GM23338 (cell line): ENCODE data around the gene CNGA4. TPM values are rescaled to one million over a fixed set of nuclear protein-coding genes. Genes with fewer than 3 reads are reported as not detected.

Experiments used
- ATAC-seq: fragments of 200-7000 bp; cut with Tn5 transposase; 3 replicates; pipeline ENCODE4 v1.9.1; 2020
- DNase-seq: peaks from one replicate; pipeline ENCODE4 v3.0.0-alpha.2; 2015; ENCODE audit warnings: low spot score
- H2AFZ ChIP-seq: fragments of 200-600 bp; sonication (generic); 2 replicates; pipeline ENCODE4 v1.8.0; 2016; ENCODE audit warnings: antibody characterized with exemption, mild to moderate bottlenecking, moderate library complexity
- H3F3A ChIP-seq: fragments of 200-600 bp; sonication (generic); replicated peaks from 2 replicates; pipeline ENCODE4 v1.8.0; 2017; ENCODE audit warnings: antibody characterized with exemption, mixed run types, low read depth
- H3K27ac ChIP-seq: fragments of 200-600 bp; sonication (generic); 2 replicates; pipeline ENCODE4 v1.6.1; 2016; ENCODE audit warnings: low read depth
- H3K27me3 ChIP-seq: fragments of 200-600 bp; sonication (generic); 2 replicates; pipeline ENCODE4 v1.8.0; 2016; ENCODE audit warnings: mild to moderate bottlenecking, mixed run types, moderate library complexity; ENCODE audit not compliant: insufficient read depth
- H3K36me3 ChIP-seq: fragments of 200-600 bp; sonication (generic); 2 replicates; pipeline ENCODE4 v1.8.0; 2016; ENCODE audit warnings: mild to moderate bottlenecking; ENCODE audit not compliant: insufficient read depth
- H3K4me1 ChIP-seq: fragments of 200-600 bp; sonication (generic); 2 replicates; pipeline ENCODE4 v1.8.0; 2016; ENCODE audit warnings: mild to moderate bottlenecking, moderate library complexity; ENCODE audit not compliant: insufficient read depth
- H3K4me2 ChIP-seq: fragments of 200-600 bp; sonication (generic); 2 replicates; pipeline ENCODE4 v1.7.1; 2017; ENCODE audit warnings: mixed run types
- H3K4me3 ChIP-seq: fragments of 200-600 bp; sonication (generic); 2 replicates; pipeline ENCODE4 v1.6.1; 2016; ENCODE audit warnings: mixed run types
- H3K79me2 ChIP-seq: fragments of 200-600 bp; sonication (generic); replicated peaks from 2 replicates; pipeline ENCODE4 v1.8.0; 2017; ENCODE audit warnings: mild to moderate bottlenecking; ENCODE audit not compliant: insufficient read depth
- H3K9me2 ChIP-seq: fragments of 200-600 bp; sonication (generic); 2 replicates; pipeline ENCODE4 v1.8.0; 2017; ENCODE audit not compliant: insufficient read depth
- H4K20me1 ChIP-seq: fragments of 200-600 bp; sonication (generic); replicated peaks from 2 replicates; pipeline ENCODE4 v1.8.0; 2017; ENCODE audit warnings: mild to moderate bottlenecking; ENCODE audit not compliant: insufficient read depth
- H3K27ac Mint-ChIP-seq: 2 replicates; pipeline ENCODE4 v1.8.0; 2020; ENCODE audit warnings: inconsistent platforms, mild to moderate bottlenecking, moderate library complexity, mixed read lengths
- H3K27me3 Mint-ChIP-seq: 3 replicates; pipeline ENCODE4 v1.8.0; 2022; ENCODE audit warnings: low read depth, mild to moderate bottlenecking, moderate library complexity, mixed read lengths, inconsistent platforms; ENCODE audit not compliant: insufficient read depth, poor library complexity
- H3K36me3 Mint-ChIP-seq: 3 replicates; pipeline ENCODE4 v1.8.0; 2021; ENCODE audit warnings: low read depth, mild to moderate bottlenecking, inconsistent platforms, moderate library complexity, mixed read lengths
- H3K4me1 Mint-ChIP-seq: 3 replicates; pipeline ENCODE4 v1.8.0; 2020; ENCODE audit warnings: mild to moderate bottlenecking, inconsistent platforms, mixed read lengths
- H3K4me3 Mint-ChIP-seq: 3 replicates; pipeline ENCODE4 v1.8.0; 2021; ENCODE audit warnings: moderate library complexity, mild to moderate bottlenecking, inconsistent platforms, mixed read lengths
- H3K9me3 Mint-ChIP-seq: 3 replicates; pipeline ENCODE4 v1.8.0; 2020; ENCODE audit warnings: moderate library complexity, mild to moderate bottlenecking, inconsistent platforms, mixed read lengths
- CREB1 ChIP-seq: fragments of 250-450 bp; sonication (Bioruptor Pico); IDR thresholded peaks from 2 replicates; pipeline ENCODE4 v1.5.0; 2020; ENCODE audit warnings: low read depth, mild to moderate bottlenecking, moderate library complexity
- CTCF ChIP-seq, 2 experiments: fragments of 200-600 bp in 1 of 2; sonication (generic) in 1 of 2; conservative IDR thresholded peaks; 2 replicates each; pipeline versions ENCODE4 v1.5.1 to v1.6.1; 2016 to 2017; ENCODE audit warnings: antibody characterized with exemption in 2 of 2, low read depth in 2 of 2, mild to moderate bottlenecking in 2 of 2, moderate library complexity in 1 of 2
- EZH2phosphoT487 ChIP-seq: fragments of 200-600 bp; sonication (generic); IDR thresholded peaks from one replicate; pipeline ENCODE4 v1.8.1; 2018; ENCODE audit warnings: antibody characterized with exemption; ENCODE audit not compliant: unreplicated experiment
- JUNB ChIP-seq: IDR thresholded peaks from one replicate; pipeline ENCODE4 v1.6.1; 2016; ENCODE audit warnings: antibody characterized with exemption; ENCODE audit not compliant: unreplicated experiment
- POLR2AphosphoS5 ChIP-seq: IDR thresholded peaks from 2 replicates; pipeline ENCODE4 v1.6.1; 2016; ENCODE audit warnings: antibody characterized with exemption, low read depth
- STAT1 ChIP-seq: IDR thresholded peaks from one replicate; pipeline ENCODE4 v1.6.1; 2016; ENCODE audit warnings: antibody characterized with exemption; ENCODE audit not compliant: unreplicated experiment
- ZNF331 ChIP-seq: fragments of 250-450 bp; sonication (Bioruptor Pico); IDR thresholded peaks from 2 replicates; pipeline ENCODE4 v1.5.0; 2020; ENCODE audit warnings: low read depth, mild to moderate bottlenecking, moderate library complexity
- polyA plus RNA-seq: library from polyadenylated mRNA; unstranded; fragments of >200 nt; fragmentation: Nextera tagmentation; extraction: Ambion mirVana; gene quantifications from 2 replicates; pipeline ENCODE4 v1.2.1, GENCODE V29; 2016
- total RNA-seq: library from RNA; depleted of rRNA; stranded (reverse); fragments of >200 nt; shearing (Covaris generic); gene quantifications from 2 replicates; pipeline ENCODE4 v1.2.3, GENCODE V29; 2014
- TF ChIP-seq, protein P1 (sequence below): IDR thresholded peaks from one replicate; pipeline ENCODE4 v1.6.1; 2018; ENCODE audit warnings: antibody characterized with exemption; ENCODE audit not compliant: unreplicated experiment
- TF ChIP-seq, protein P2 (sequence below): IDR thresholded peaks from 2 replicates; pipeline ENCODE4 v1.6.1; 2016; ENCODE audit warnings: antibody characterized with exemption

Gene CNGA4
- total and polyA plus RNA-seq, 2 experiments from 2014 or later: 0.15 TPM; not detected in 1

DNA sequence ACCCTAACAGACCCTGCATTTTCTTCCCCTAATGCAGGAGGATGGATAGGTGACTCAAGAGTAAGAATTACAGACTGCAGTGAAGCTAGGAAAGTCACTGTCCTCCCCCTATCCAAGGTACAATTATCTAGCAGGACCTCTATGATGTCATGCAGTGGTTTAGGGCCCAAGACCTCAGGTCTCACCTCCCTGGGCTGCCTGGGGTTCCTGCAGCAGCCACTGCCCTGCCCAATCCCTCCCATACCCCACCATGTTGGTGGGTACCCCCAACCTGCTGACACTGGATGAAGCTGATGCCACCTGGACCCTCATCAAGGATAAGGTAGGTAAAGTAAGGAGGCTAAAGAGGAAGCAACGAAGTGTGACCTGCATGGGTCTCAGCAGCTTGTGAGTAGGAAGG, 33.5 kb upstream of the CNGA4 start, which contains the start of gene C11orf42:
Gene C11orf42 (plus strand): TSS at position 192 of the 400 bp plus-strand sequence. CDS start 59 bp downstream, at position 251.
- Histone ChIP-seq H3K4me2 (no peak within 1 kb of the TSS), H3K4me1 (peaks cover 7% of the 10 kb centered on the region; the same call in 1 of the 2 replicates), H3K79me2 (no peaks in the 10 kb centered on the region), H3F3A (no peaks in the 10 kb centered on the region), H3K36me3 (no peaks in the 10 kb centered on the region), H4K20me1 (peaks cover 5% of the 10 kb centered on the region; the same call in 1 of the 2 replicates), H2AFZ (no peak within 1 kb of the TSS), H3K27ac (no peak within 1 kb of the TSS), H3K9me2 (no peaks in the 10 kb centered on the region), H3K4me3 (no peak within 1 kb of the TSS), H3K27me3 (no peaks in the 10 kb centered on the region)
- Mint-ChIP-seq H3K4me1 (peaks cover 8% of the 10 kb centered on the region), H3K27me3 (peaks cover 2% of the 10 kb centered on the region), H3K4me3 (no peak within 1 kb of the TSS), H3K27ac (no peak within 1 kb of the TSS), H3K9me3 (no peaks in the 10 kb centered on the region), H3K36me3 (0 out of 3 replicates have a peak, but pooled peaks cover 3% of the 10 kb centered on the region)
- ATAC-seq (no peak), DNase-seq (no peak)
- no peak for TF ChIP-seq ZNF331 (CRISPR knock-in tag)
- no peak for TF ChIP-seq CTCF (conservative IDR thresholded peaks at IDR 0.05; ENCODE audit: low read depth in 2 of 2)
- no peak for TF ChIP-seq STAT1
- TF ChIP-seq, protein P1, sequence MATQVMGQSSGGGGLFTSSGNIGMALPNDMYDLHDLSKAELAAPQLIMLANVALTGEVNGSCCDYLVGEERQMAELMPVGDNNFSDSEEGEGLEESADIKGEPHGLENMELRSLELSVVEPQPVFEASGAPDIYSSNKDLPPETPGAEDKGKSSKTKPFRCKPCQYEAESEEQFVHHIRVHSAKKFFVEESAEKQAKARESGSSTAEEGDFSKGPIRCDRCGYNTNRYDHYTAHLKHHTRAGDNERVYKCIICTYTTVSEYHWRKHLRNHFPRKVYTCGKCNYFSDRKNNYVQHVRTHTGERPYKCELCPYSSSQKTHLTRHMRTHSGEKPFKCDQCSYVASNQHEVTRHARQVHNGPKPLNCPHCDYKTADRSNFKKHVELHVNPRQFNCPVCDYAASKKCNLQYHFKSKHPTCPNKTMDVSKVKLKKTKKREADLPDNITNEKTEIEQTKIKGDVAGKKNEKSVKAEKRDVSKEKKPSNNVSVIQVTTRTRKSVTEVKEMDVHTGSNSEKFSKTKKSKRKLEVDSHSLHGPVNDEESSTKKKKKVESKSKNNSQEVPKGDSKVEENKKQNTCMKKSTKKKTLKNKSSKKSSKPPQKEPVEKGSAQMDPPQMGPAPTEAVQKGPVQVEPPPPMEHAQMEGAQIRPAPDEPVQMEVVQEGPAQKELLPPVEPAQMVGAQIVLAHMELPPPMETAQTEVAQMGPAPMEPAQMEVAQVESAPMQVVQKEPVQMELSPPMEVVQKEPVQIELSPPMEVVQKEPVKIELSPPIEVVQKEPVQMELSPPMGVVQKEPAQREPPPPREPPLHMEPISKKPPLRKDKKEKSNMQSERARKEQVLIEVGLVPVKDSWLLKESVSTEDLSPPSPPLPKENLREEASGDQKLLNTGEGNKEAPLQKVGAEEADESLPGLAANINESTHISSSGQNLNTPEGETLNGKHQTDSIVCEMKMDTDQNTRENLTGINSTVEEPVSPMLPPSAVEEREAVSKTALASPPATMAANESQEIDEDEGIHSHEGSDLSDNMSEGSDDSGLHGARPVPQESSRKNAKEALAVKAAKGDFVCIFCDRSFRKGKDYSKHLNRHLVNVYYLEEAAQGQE: no peak
- no peak for TF ChIP-seq POLR2AphosphoS5
- no peak for TF ChIP-seq EZH2phosphoT487
- TF ChIP-seq CREB1: no peak
- TF ChIP-seq, protein P2, sequence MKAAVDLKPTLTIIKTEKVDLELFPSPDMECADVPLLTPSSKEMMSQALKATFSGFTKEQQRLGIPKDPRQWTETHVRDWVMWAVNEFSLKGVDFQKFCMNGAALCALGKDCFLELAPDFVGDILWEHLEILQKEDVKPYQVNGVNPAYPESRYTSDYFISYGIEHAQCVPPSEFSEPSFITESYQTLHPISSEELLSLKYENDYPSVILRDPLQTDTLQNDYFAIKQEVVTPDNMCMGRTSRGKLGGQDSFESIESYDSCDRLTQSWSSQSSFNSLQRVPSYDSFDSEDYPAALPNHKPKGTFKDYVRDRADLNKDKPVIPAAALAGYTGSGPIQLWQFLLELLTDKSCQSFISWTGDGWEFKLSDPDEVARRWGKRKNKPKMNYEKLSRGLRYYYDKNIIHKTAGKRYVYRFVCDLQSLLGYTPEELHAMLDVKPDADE: no peak
- no peak for TF ChIP-seq JUNB
